Neural progenitor cell (in vitro differentiated cells): ENCODE results near the gene SYTL3.

Source experiments
- CTCF ChIP-seq: fragments of 200-600 bp; sonication (generic); IDR thresholded peaks from 2 replicates; pipeline ENCODE4 v1.5.1; 2017; ENCODE audit warnings: antibody characterized with exemption, mild to moderate bottlenecking
- EZH2 ChIP-seq: fragments of 200-600 bp; sonication (generic); IDR thresholded peaks from 2 replicates; pipeline ENCODE4 v1.6.1; 2017; ENCODE audit warnings: antibody characterized with exemption, mild to moderate bottlenecking, moderate library complexity
- EZH2phosphoT487 ChIP-seq: fragments of 200-600 bp; sonication (generic); IDR thresholded peaks from 2 replicates; pipeline ENCODE4 v1.6.1; 2017; ENCODE audit warnings: antibody characterized with exemption

DNA sequence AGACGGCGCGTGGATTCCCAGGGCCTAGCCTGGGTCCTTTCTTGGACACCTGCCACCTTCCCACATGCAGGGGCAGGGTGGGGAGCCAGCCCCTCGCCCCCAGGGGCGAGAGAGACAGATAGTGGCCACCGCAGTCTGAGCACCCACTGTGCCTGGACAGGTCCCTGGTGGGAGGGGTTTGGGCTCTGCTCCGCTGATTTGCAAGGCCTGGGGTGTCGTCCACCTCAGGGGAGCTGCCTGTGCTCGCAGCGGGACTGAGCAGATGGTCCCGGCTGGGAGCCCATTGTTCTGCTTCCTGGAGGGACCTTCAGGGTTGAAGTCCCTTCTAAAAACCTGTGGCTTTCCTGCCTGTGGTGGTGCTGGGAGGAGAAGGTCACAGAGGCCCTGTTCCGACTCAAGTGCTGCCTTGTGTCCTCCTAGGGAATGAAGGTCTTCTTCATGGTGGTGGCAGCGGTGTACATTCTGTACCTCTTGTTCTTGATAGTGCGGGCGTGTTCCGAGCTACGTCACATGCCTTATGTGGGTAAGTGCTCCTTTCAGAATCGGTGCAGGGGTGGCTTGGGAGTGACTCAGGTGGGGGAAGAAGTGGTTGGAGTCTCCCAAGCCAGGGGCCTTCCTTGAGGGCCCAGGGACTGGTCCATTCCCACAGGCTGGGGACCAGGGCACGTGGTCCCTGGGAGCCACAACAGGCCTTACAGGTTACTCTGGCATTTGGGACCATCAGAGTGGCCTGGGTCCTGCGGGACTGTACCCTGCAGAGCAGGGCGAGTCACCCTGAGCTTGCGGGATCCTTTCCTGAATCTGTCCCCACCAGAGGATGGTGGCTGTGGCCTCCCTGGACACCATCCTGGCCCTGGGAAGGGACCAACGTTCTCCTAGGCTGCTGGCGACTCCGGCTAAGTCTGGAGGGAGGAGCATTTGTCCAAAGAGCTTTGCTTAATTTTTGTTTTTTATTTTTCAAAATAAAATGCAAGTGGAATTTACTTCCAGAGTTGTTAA lies 24.9 kb upstream of the SYTL3 start:
- TF ChIP-seq CTCF (no peak), EZH2phosphoT487 (no peak), EZH2 (no peak)
